SK-N-SH (cell line): Measurements from ENCODE around the gene PKDCC. TPM values are rescaled to one million over a fixed set of nuclear protein-coding genes. Genes with fewer than 3 reads are reported as not detected.

Experiments
- CTCF ChIA-PET: fragments of 300-600, 350-600 bp; formaldehyde crosslinking; extraction: SDS; loops from one replicate; lab custom pipeline; 2021; lab: Yijun Ruan, JAX
- POLR2A ChIA-PET: fragments of 350-600 bp; sonication (Branson Sonifier 250); formaldehyde crosslinking; extraction: SDS; loops from one replicate; lab custom pipeline; 2020; ENCODE audit warnings: antibody characterized with exemption, inconsistent platforms; lab: Yijun Ruan, JAX
- DNase-seq: peaks from one replicate; pipeline ENCODE4 v3.0.0; 2012
- H2AFZ ChIP-seq: fragments of 200-600 bp; sonication (generic); 2 replicates; pipeline ENCODE4 v1.8.1; 2016; ENCODE audit warnings: antibody characterized with exemption, mild to moderate bottlenecking, low read depth
- H3F3A ChIP-seq: fragments of 200-600 bp; sonication (generic); replicated peaks from 2 replicates; pipeline ENCODE3; 2016; ENCODE audit warnings: antibody characterized with exemption, mild to moderate bottlenecking; ENCODE audit not compliant: insufficient read depth
- H3K27ac ChIP-seq, 2 experiments: fragments of 200-500 bp in 1 of 2; fragments of 200-600 bp in 1 of 2; sonication (Bioruptor generic) in 1 of 2; sonication (generic), shearing (Covaris generic) in 1 of 2; 2 replicates each; pipeline versions ENCODE4 v1.5.1 to v1.6.1; 2014 to 2016; ENCODE audit warnings: low read depth in 2 of 2, inconsistent platforms in 1 of 2, low read length in 1 of 2, mild to moderate bottlenecking in 1 of 2, mixed read lengths in 1 of 2
- H3K27me3 ChIP-seq: fragments of 200-600 bp; sonication (generic), shearing (Covaris generic); 2 replicates; pipeline ENCODE4 v1.6.1; 2016; ENCODE audit warnings: mixed run types; ENCODE audit not compliant: insufficient read depth
- H3K36me3 ChIP-seq, 2 experiments: fragments of 200-500 bp in 1 of 2; fragments of 200-600 bp in 1 of 2; sonication (Bioruptor generic) in 1 of 2; sonication (generic) in 1 of 2; replicated peaks in 1 of 2; 2 replicates each; pipeline versions ENCODE3 to v1.5.1; 2014 to 2016; ENCODE audit warnings: low read length in 1 of 2, mild to moderate bottlenecking in 1 of 2; ENCODE audit not compliant: insufficient read depth in 2 of 2, control insufficient read depth in 1 of 2
- H3K4me1 ChIP-seq, 2 experiments: fragments of 200-500 bp in 1 of 2; fragments of 200-600 bp in 1 of 2; sonication (Bioruptor generic) in 1 of 2; sonication (generic), shearing (Covaris generic) in 1 of 2; 2 replicates each; pipeline versions ENCODE4 v1.5.1 to v1.6.1; 2014 to 2016; ENCODE audit warnings: low read depth in 1 of 2, low read length in 1 of 2, mixed run types in 1 of 2; ENCODE audit not compliant: insufficient read depth in 2 of 2, control insufficient read depth in 1 of 2
- H3K4me2 ChIP-seq: fragments of 200-600 bp; sonication (generic), shearing (Covaris generic); 2 replicates; pipeline ENCODE4 v1.6.1; 2017; ENCODE audit warnings: mixed run types
- H3K4me3 ChIP-seq, 2 experiments: fragments of 200-500 bp in 1 of 2; fragments of 200-600 bp in 1 of 2; sonication (Bioruptor generic) in 1 of 2; sonication (generic), shearing (Covaris generic) in 1 of 2; 2 replicates each; pipeline versions ENCODE4 v1.5.1 to v1.8.1; 2014 to 2016; ENCODE audit warnings: low read depth in 2 of 2, inconsistent platforms in 1 of 2, low read length in 1 of 2, mild to moderate bottlenecking in 1 of 2, mixed read lengths in 1 of 2, moderate library complexity in 1 of 2
- H3K79me2 ChIP-seq: fragments of 200-600 bp; sonication (generic); 2 replicates; pipeline ENCODE4 v1.8.1; 2017; ENCODE audit warnings: mild to moderate bottlenecking; ENCODE audit not compliant: insufficient read depth
- H3K9ac ChIP-seq: fragments of 200-600 bp; sonication (generic); 2 replicates; pipeline ENCODE4 v1.6.1; 2017; ENCODE audit warnings: mixed run types
- H3K9me2 ChIP-seq: fragments of 200-600 bp; sonication (generic); 2 replicates; pipeline ENCODE4 v1.6.1; 2017; ENCODE audit warnings: mixed run types
- H3K9me3 ChIP-seq: fragments of 200-600 bp; sonication (generic); 2 replicates; pipeline ENCODE4 v1.6.1; 2017; ENCODE audit warnings: mixed run types, mild to moderate bottlenecking, moderate library complexity
- H4K20me1 ChIP-seq: fragments of 200-600 bp; sonication (generic); 2 replicates; pipeline ENCODE4 v1.6.1; 2017; ENCODE audit warnings: mild to moderate bottlenecking, mixed run types; ENCODE audit not compliant: insufficient read depth
- EZH2phosphoT487 ChIP-seq: fragments of 200-600 bp; sonication (generic); IDR thresholded peaks from 2 replicates; pipeline ENCODE4 v1.6.1; 2017; ENCODE audit warnings: low read depth, mixed run types, mild to moderate bottlenecking, antibody characterized with exemption, moderate library complexity, borderline replicate concordance
- FOXJ3 ChIP-seq: sonication (generic); formaldehyde crosslinking; IDR thresholded peaks from 2 replicates; pipeline ENCODE4 v1.5.1; 2020; ENCODE audit warnings: mild to moderate bottlenecking, missing genetic modification reagents
- GABPA ChIP-seq: IDR thresholded peaks from 2 replicates; pipeline ENCODE4 v1.4.0; 2012; ENCODE audit warnings: low read depth, mild to moderate bottlenecking
- IRF3 ChIP-seq: fragments of 150-350 bp; IDR thresholded peaks from 2 replicates; pipeline ENCODE4 v1.6.1; 2016; ENCODE audit warnings: mild to moderate bottlenecking, low read depth, low read length
- MXI1 ChIP-seq: IDR thresholded peaks from 2 replicates; pipeline ENCODE4 v1.6.1; 2012; ENCODE audit warnings: mild to moderate bottlenecking, low read depth, low read length, improper control_type of control experiment
- NFIC ChIP-seq: IDR thresholded peaks from 2 replicates; pipeline ENCODE4 v1.4.0; 2012; ENCODE audit warnings: borderline replicate concordance
- NRF1 ChIP-seq: IDR thresholded peaks from 2 replicates; pipeline ENCODE4 v1.6.1; 2012; ENCODE audit warnings: low read depth, mild to moderate bottlenecking, low read length
- PBX3 ChIP-seq: IDR thresholded peaks from 2 replicates; pipeline ENCODE4; 2012
- REST ChIP-seq: IDR thresholded peaks from 2 replicates; pipeline ENCODE4 v1.6.1; 2012; ENCODE audit warnings: mild to moderate bottlenecking, low read depth, low read length, moderate library complexity
- USF2 ChIP-seq: fragments of 150-350 bp; IDR thresholded peaks from 2 replicates; pipeline ENCODE4 v1.6.1; 2017; ENCODE audit warnings: antibody characterized with exemption, low read length, low read depth, borderline replicate concordance
- WGBS: methylation state at CpG from one replicate; pipeline ENCODE4 v1.1.6; 2017; ENCODE audit warnings: low lambda C conversion rate; 5-methylcytosine and 5-hydroxymethylcytosine counted together
- polyA plus RNA-seq, 3 experiments: library from polyadenylated mRNA; depleted of rRNA; stranded (reverse); fragments of >200 nt; gene quantifications; 2 replicates each; pipeline ENCODE4 v1.2.3, GENCODE V29; 2012

Gene PKDCC
- polyA plus RNA-seq, 1 of the 3 experiments (the other 2 are of a cell fraction), result 16.0 TPM

- no peak for TF ChIP-seq EZH2phosphoT487
- no peak for TF ChIP-seq GABPA
- TF ChIP-seq NRF1, result no peak
- TF ChIP-seq NFIC, result no peak
These were observed 53.6 kb downstream of the PKDCC start (continued) for GRCh38 chr2:42101206-42102023.

- no peak overlapping the region for H3K9ac ChIP-seq
These were observed 54.3 kb downstream of the PKDCC start for GRCh38 chr2:42102024-42102590.

GRCh38 chr2:42102591-42103450 lies 55.0 kb downstream of the PKDCC start:
- no peak overlapping the region for H3K4me2 ChIP-seq
- H3K79me2 ChIP-seq, result no peaks in the 10 kb centered on the region
- peaks cover 3 to 10% of the 10 kb centered on the region in 2 experiments; a peak in 2 of 4 replicates for H3K4me1 ChIP-seq
- no peaks in the 10 kb centered on the region for H3K36me3 ChIP-seq
- CTCF ChIA-PET, result no interaction called here
- H3K4me3 ChIP-seq, result no peak overlapping the region
- peak; percentile 52 for DNase-seq
- no peak overlapping the region for H3K27ac ChIP-seq
- POLR2A ChIA-PET, result no interaction called here
- H4K20me1 ChIP-seq, result no peaks in the 10 kb centered on the region
- no peaks in the 10 kb centered on the region for H3K9me2 ChIP-seq
- no peaks in the 10 kb centered on the region for H3K27me3 ChIP-seq
- H3K9ac ChIP-seq, result no peak overlapping the region
- WGBS, result 94% methylated on average over 25 of the region's 25 CpGs
- no peak overlapping the region for H2AFZ ChIP-seq
- no peaks in the 10 kb centered on the region for H3F3A ChIP-seq
- no peaks in the 10 kb centered on the region for H3K9me3 ChIP-seq
- TF ChIP-seq REST, result no peak
- no peak for TF ChIP-seq IRF3
- no peak for TF ChIP-seq MXI1
- no peak for TF ChIP-seq USF2

More at GRCh38 chr2:42102024-42102590, 54.3 kb downstream of the PKDCC start:
- H2AFZ ChIP-seq, result no peak overlapping the region
- no peak overlapping the region for H3K4me3 ChIP-seq
- no peaks in the 10 kb centered on the region for H4K20me1 ChIP-seq
- no peaks in the 10 kb centered on the region for H3K36me3 ChIP-seq
- ChIA-PET CTCF (no interaction called here), POLR2A (no interaction called here)
- H3F3A ChIP-seq, result no peaks in the 10 kb centered on the region
- no peak for DNase-seq
- H3K9me2 ChIP-seq, result no peaks in the 10 kb centered on the region
- no peaks in the 10 kb centered on the region for H3K79me2 ChIP-seq
- H3K27me3 ChIP-seq, result no peaks in the 10 kb centered on the region
- H3K9me3 ChIP-seq, result no peaks in the 10 kb centered on the region
- 86% methylated on average over 25 of the region's 33 CpGs for WGBS
- no peak overlapping the region for H3K4me2 ChIP-seq
- TF ChIP-seq FOXJ3 (CRISPR knock-in tag), result no peak
- no peak for TF ChIP-seq PBX3
- peaks cover 3 to 11% of the 10 kb centered on the region in 2 experiments; a peak in 2 of 4 replicates for H3K4me1 ChIP-seq
- H3K27ac ChIP-seq, result no peak overlapping the region
